ENCODE data around the gene ITGB5. TPM values are rescaled to one million over a fixed set of nuclear protein-coding genes. Genes with fewer than 3 reads are reported as not detected.

The ITGB5 gene
- total RNA-seq, 1 experiment from 2014 or later: 459 TPM

DNA sequence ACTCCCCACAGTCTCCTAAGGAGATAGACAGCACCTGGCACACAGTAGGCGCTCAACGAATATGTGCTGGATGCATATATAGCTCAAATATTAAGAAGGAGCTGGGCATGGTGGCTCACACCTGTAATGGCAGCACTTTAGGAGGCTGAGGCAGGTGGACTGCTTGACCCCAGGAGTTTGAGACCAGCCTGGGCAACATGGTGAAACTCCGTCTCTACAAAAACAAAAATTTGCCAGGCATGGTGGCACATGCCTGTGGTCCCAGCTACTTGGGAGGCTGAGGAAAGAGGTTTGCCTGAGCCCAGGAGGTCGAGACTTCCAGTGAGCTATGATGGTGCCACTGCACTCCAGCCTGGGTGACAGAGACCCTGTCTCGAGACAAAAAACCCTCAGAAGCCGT is 119.5 kb downstream of the ITGB5 start:
- Histone ChIP-seq H3K4me3 (ENCODE audit: insufficient read depth, low read depth, low read length) (no peak overlapping the region), H3K36me3 (replicated peaks; ENCODE audit: control insufficient read depth, insufficient read depth, low read length) (peaks cover 60% of the 10 kb centered on the region), H3K27me3 (ENCODE audit: control insufficient read depth, insufficient read depth, low read length) (no peaks in the 10 kb centered on the region)
- DNase-seq: no peak

DNA sequence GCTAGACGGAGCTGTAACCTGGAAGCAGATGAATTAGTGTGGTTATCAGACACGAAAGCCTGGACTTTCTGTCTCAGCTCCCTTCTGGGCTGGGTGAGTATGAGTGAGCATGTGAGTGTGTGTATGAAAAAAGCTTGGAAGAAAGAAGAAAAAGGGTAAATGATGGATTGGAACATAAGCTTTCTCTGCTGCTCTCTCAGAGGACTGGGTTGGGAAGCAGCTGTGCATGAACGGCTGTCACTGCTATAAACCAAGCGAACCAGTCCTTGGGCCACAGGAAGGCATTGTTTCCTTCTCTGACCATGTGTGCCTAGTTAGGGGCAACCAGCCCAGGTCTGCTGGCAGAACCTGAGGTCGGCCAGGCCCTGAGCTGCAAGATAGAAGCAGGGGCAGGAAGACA is 119.9 kb downstream of the ITGB5 start:
- no peak for DNase-seq
- no peak overlapping the region for H3K4me3 ChIP-seq (ENCODE audit: insufficient read depth, low read depth, low read length)
- H3K36me3 ChIP-seq (replicated peaks; ENCODE audit: control insufficient read depth, insufficient read depth, low read length): peaks cover 56% of the 10 kb centered on the region

DNA sequence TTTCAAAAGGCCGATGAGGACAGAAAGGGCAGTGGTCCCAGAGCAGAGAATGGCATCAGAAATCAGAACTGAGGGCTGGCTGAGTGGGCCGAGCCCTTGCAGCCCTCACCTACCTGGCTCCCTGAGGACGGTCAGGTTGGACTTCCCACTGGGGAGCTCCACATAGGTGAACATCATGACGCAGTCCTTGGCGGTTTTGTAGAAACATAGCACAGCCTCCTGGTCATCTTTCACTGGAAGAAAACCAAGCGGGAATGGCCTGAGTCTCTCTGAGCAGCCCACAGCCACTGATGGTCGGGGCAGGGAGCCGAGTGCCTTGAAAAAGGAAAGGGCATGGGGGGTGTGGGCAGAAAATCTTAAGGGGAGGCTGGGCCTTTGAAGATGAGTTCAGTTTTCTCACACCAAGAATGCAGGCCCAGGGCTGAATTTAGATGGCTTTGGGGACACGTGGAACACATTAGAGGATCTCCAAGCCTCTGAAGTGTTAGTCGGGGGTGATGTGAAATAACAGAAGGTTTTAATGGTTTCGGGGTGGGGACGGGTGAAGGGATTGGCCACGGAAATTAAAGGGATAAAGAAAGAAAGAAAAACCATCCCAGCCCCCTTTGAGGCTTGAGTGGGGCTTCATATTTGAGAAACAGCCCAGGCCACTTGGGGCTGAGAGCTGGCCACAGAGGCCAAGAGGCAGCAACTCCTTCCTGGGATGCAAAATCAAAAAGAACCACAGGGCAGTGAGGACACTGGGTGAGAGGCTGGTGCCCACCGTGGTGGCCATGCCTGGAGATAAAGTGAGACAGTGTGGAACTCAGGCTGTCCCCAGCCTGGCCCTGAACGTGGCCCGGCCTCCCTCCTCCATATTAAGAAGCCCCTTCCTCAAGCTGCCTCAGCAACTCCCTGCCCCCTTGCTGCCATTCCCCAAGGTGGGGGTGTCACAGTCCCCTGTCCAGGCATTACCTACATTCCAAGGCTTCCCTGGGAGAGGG is 120.8 kb downstream of the ITGB5 start:
- peaks cover 54% of the 10 kb centered on the region for H3K36me3 ChIP-seq (replicated peaks; ENCODE audit: control insufficient read depth, insufficient read depth, low read length)
- DNase-seq: no peak
- no peak overlapping the region for H3K4me3 ChIP-seq (ENCODE audit: insufficient read depth, low read depth, low read length)
- no peaks in the 10 kb centered on the region for H3K27me3 ChIP-seq (ENCODE audit: control insufficient read depth, insufficient read depth, low read length)

More for the DNA sequence above, 119.9 kb downstream of the ITGB5 start:
- no peaks in the 10 kb centered on the region for H3K27me3 ChIP-seq (ENCODE audit: control insufficient read depth, insufficient read depth, low read length)

DNA sequence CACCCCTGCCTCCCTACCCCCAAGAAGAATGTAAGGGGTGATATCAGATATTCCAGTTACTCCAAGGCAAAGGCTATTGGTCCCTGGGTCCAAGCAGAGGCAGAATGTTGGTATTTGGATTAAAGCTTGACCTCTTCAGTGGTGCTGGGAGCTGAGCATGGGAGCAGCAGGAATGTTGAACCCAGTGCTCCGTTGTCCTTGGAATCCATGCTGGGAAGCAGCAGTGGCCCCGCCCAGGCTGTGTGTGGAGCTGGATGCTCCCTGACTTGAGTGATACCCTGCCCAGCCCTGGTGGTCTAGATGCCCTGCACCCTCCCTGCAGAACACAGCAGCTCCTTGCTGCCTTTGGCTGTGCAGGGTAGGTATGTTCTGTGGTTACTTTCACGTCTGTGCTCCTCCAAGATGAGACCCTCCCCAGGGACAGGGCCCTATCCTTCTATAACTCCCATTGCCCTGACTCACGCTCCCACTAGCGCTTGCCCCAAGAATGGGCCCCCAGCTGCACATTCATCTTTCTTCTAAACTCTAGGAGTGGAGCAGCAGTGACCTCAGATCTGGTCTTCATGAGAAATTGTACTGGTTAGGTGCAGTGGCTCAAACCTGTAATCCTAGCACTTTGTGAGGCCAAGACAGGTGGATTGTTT is 121.8 kb downstream of the ITGB5 start:
- Histone ChIP-seq H3K36me3 (replicated peaks; ENCODE audit: control insufficient read depth, insufficient read depth, low read length) (peaks cover 54% of the 10 kb centered on the region), H3K4me3 (ENCODE audit: insufficient read depth, low read depth, low read length) (no peak overlapping the region), H3K27me3 (ENCODE audit: control insufficient read depth, insufficient read depth, low read length) (no peaks in the 10 kb centered on the region)
- no peak for DNase-seq

DNA sequence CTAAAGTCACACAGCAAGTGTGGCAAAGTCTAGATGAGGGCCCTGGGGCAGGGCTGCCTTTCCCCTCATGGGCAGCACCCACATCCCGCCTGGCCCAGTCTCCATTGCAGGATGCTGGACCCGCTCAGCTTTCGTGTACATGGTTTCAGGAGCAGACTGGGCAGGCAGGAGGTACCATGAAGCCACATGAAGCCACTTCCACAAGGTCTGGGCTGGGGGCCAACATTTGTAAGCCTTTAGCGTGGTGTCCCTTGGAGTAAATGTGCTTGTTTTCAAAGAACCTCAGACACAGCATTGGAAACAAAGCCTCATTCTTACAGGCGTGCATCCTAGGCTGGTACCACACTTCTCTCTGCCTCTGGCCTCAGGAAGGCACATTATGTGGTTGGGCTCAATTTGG is 122.4 kb downstream of the ITGB5 start:
- no peak overlapping the region for H3K4me3 ChIP-seq (ENCODE audit: insufficient read depth, low read depth, low read length)
- DNase-seq: no peak
- peaks cover 50% of the 10 kb centered on the region for H3K36me3 ChIP-seq (replicated peaks; ENCODE audit: control insufficient read depth, insufficient read depth, low read length)
- no peaks in the 10 kb centered on the region for H3K27me3 ChIP-seq (ENCODE audit: control insufficient read depth, insufficient read depth, low read length)

DNA sequence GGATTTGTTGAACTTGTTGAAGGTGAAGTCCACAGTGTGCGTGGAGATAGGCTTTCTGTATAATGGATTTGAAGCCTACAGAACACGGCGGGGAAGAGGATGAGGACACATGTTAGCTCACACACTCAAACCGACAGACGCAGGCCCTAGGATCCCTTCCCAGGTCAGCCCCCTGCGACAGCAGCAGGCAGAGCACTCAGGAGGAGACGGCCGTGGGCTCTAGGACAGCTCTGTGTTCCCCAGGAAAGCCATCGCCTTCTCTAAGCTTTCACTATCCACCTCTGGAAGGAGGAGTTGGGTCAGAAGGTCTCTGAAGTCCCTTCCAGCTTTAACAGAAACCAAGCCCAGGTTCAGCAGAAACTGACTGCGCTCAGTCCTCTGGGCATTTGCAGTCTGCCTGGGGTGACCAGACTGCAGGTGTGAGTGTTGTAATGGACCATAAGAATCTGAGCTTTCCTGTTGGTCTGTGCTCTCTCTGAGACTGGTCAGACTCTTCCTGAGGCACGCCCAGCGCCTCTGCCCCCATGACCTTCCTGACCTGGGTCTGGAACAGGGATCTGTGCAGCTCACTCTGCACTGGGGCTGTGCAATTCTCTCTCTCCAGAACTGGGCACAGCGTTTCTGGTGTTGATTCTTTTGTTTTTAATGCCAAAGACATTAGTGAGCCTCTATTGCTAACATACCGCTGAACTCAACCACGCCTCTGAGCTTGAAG is 123.4 kb downstream of the ITGB5 start:
- H3K27me3 ChIP-seq (ENCODE audit: control insufficient read depth, insufficient read depth, low read length): no peaks in the 10 kb centered on the region
- peaks cover 44% of the 10 kb centered on the region for H3K36me3 ChIP-seq (replicated peaks; ENCODE audit: control insufficient read depth, insufficient read depth, low read length)
- no peak overlapping the region for H3K4me3 ChIP-seq (ENCODE audit: insufficient read depth, low read depth, low read length)
- DNase-seq: no peak

DNA sequence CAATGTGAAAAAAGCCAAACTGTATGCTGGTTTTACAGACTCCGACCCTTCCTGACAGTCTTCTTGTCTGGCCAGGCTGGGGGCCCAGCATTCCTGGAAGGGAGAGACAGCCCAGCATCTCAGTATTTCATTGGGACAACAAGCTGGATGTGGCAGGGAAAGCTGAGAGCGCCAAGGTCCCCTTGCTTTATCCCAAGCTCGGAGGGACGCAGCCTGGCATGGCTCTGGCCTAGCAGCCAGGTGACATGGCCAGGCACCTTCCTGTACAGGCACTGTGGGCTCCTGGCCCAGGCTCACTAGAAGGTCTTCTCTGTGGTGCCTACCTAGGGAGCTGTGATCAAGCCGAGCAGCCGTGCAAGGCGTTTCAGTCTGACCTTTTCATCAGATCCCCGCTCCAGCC is 124.0 kb downstream of the ITGB5 start:
- H3K36me3 ChIP-seq (replicated peaks; ENCODE audit: control insufficient read depth, insufficient read depth, low read length): peaks cover 39% of the 10 kb centered on the region
- no peak overlapping the region for H3K4me3 ChIP-seq (ENCODE audit: insufficient read depth, low read depth, low read length)
- H3K27me3 ChIP-seq (ENCODE audit: control insufficient read depth, insufficient read depth, low read length): no peaks in the 10 kb centered on the region
- DNase-seq: peak; percentile 6

DNA sequence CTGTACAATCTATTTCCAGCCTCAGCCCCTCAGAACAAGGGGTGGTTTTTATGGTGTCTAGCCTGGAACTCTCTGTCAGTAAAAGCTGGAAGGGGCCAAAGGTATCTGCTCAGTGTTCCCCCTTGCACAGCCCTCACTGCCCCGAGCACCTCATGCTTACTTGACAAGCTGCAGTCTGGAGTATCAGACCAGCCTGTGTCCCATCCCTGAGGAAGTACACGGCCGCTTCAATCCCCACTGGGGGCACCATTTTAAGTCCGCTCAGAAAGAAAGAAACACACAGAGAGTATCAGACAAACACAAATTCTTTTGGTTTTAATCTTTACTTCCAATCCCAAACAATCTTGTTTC is 124.5 kb downstream of the ITGB5 start:
- peaks cover 36% of the 10 kb centered on the region for H3K36me3 ChIP-seq (replicated peaks; ENCODE audit: control insufficient read depth, insufficient read depth, low read length)
- H3K27me3 ChIP-seq (ENCODE audit: control insufficient read depth, insufficient read depth, low read length): no peaks in the 10 kb centered on the region
- peak; percentile 31 for DNase-seq
- H3K4me3 ChIP-seq (ENCODE audit: insufficient read depth, low read depth, low read length): no peak overlapping the region

DNA sequence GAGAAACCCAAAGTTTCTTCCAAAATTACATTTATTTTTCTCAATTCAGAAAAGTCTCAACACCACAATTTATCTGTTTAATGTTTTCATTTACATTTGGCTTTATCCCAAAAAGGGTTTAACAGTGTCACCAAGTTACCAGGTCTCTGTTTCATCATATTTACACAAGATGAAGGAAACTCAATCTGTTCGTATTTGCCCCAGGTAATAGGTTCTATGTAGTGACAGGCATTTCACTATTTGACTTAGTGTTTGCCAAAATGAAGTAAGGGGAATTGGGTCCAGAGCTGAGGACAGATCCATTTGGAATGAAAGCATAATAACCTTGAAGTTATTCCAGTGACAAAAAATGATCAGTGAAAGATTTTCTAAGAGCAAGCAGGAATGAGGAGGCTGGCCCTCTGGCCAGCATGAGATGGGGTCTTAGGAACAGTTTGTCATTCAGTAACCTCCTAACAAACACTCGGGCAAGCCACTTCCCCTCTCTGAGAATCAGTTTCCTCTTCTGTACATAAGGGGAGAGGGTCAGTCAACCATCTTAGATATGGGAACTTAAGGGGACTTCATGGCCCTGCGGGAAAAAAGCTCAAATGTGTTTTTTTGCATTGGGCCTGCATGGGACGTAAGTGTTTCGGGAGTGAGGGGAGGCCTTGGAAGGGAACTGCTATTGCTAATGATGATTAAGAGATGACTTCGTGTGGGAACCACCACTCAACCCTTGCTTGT is 125.1 kb downstream of the ITGB5 start:
- peak; percentile 18 for DNase-seq
- H3K4me3 ChIP-seq (ENCODE audit: insufficient read depth, low read depth, low read length): no peak overlapping the region
- peaks cover 30% of the 10 kb centered on the region for H3K36me3 ChIP-seq (replicated peaks; ENCODE audit: control insufficient read depth, insufficient read depth, low read length)

DNA sequence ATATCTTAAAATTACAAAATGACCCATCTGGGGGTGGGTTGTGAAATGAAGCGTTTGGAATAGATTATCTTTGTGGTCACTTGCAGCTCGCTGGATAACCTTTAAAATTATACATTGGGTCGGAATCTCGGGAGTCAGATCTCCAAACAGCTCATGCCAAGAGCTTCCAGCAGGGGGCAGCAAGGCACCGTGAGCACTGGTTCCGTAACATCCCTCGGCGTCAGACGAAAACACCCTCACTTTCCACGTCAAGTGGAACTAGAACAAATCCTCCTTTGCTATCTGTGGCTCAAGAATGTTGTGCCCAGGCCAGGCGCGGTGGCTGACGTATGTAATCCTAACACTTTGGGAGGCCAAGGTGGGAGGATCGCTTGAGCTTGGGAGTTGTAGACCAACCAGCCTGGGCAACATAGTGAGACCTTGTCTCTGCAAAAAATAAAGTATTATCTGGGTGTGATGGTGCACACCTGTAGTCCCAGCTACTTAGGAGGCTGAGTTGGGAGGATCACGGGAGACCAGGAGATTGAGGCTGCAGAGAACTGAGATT is 125.8 kb downstream of the ITGB5 start:
- DNase-seq: peak; percentile 86
- H3K36me3 ChIP-seq (replicated peaks; ENCODE audit: control insufficient read depth, insufficient read depth, low read length): peaks cover 27% of the 10 kb centered on the region
- H3K4me3 ChIP-seq (ENCODE audit: insufficient read depth, low read depth, low read length): no peak overlapping the region
- H3K27me3 ChIP-seq (ENCODE audit: control insufficient read depth, insufficient read depth, low read length): no peaks in the 10 kb centered on the region

More for the DNA sequence above, 125.1 kb downstream of the ITGB5 start:
- no peaks in the 10 kb centered on the region for H3K27me3 ChIP-seq (ENCODE audit: control insufficient read depth, insufficient read depth, low read length)

DNA sequence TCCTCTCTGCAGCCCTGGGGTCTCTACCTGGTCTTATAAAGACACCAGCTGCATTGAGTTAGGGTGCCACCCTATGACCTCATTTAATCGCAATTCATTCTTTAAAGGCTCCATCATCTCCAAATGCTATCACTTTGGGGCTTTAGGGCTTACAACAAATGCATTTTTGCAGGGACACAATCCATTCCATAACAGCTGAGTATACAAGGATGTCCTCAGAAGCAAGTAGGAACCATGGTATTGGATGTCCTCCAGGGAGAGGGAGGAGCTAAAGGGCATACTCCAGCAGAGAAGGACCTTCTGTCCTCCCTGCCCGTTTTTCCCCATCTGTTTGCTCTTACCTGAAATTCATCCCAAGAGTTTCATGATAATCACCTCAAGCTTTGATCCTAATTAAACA is 126.6 kb downstream of the ITGB5 start:
- no peaks in the 10 kb centered on the region for H3K27me3 ChIP-seq (ENCODE audit: control insufficient read depth, insufficient read depth, low read length)
- no peak overlapping the region for H3K4me3 ChIP-seq (ENCODE audit: insufficient read depth, low read depth, low read length)
- peaks cover 23% of the 10 kb centered on the region for H3K36me3 ChIP-seq (replicated peaks; ENCODE audit: control insufficient read depth, insufficient read depth, low read length)
- DNase-seq: peak; percentile 30

DNA sequence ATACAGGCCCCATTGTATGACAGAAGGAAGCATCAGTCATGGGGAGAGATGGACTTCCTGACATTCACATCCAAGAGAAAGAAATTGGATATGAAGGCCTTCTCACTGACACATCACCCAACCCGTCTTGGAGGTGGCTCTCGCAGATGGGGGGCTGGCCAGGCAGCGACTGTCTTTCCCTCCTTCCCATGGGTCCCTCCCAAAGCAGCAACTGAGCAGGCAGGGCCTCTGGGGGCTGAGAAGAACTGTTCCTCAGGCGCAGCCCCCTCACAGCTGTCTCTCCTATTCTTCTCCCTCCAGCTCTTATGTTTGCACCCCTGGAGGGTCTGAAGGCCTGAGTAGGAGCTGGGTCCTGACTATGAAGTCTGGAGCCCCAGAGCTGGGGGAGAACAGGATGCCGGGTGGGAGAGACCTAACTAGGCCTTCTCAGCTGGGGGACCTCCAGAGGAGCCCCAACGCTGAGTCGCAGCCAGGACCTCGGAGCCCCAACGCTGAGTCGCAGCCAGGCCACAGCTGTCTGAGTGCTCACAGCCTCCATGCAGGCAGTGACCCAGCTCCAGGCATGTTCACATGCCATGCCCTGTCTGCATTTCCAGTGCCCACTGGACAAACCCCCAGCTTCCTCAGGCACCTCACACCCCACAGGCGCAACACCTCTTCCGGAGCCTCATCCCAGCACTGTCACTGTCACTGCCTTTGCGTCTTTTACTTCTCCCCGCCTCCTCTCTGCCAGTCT is 127.3 kb downstream of the ITGB5 start:
- H3K4me3 ChIP-seq (ENCODE audit: insufficient read depth, low read depth, low read length): no peak overlapping the region
- H3K27me3 ChIP-seq (ENCODE audit: control insufficient read depth, insufficient read depth, low read length): no peaks in the 10 kb centered on the region
- peaks cover 18% of the 10 kb centered on the region for H3K36me3 ChIP-seq (replicated peaks; ENCODE audit: control insufficient read depth, insufficient read depth, low read length)
- peak; percentile 16 for DNase-seq

DNA sequence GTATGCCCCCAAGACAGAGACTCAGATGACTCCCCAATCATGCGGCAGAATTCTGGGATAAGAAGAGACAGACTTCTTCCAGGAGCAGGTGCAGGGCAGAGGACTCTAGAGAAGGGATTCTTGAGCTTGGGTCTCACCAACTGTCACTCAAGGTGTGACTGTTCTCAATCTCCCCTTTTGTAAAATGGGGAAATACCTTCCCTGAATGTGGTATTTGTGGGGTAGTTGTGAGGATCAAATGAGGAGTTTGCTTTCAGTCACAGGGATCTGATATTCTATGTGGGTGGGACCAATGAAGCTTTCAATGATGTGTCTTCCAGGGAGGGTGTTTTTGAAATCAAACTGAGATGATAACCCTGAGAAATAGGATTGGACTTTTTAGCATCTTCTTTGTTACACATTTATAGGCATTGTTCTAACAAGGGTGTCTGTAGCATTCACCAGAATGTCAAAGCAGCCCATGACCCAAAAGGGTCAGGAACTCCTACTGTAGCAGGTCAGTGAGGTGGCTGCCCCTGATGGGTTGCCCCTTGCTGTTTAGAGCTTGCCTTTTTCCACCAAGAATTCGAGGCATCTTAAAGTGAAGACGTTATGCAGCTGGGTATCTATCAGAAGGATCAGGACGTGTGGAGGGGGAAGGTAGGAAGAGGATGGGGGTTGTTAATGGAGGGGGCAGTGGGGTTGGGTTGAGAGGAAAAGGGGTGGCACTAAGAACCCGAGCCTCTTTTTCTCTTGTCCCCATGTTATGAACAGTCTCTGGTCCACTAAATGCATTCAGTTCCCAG is 128.1 kb downstream of the ITGB5 start:
- H3K27me3 ChIP-seq (ENCODE audit: control insufficient read depth, insufficient read depth, low read length): no peaks in the 10 kb centered on the region
- peaks cover 10% of the 10 kb centered on the region for H3K36me3 ChIP-seq (replicated peaks; ENCODE audit: control insufficient read depth, insufficient read depth, low read length)
- no peak overlapping the region for H3K4me3 ChIP-seq (ENCODE audit: insufficient read depth, low read depth, low read length)
- DNase-seq: no peak

Data from H7 (cell line).